HepG2 (cell line): Measurements from ENCODE around the gene ASIC3. TPM values are rescaled to one million over a fixed set of nuclear protein-coding genes. Genes with fewer than 3 reads are reported as not detected.
A peak's percentile ranks its signal among the peaks of the same experiment; 100 is the strongest.

Source experiments
- AHR ChIP-seq: IDR thresholded peaks from 2 replicates; pipeline ENCODE4 v1.6.1; 2018; ENCODE audit warnings: missing genetic modification reagents, missing compliant biosample characterization
- ATF7-NPFF ChIP-seq: sonication (generic); formaldehyde crosslinking; IDR thresholded peaks from 2 replicates; pipeline ENCODE4 v1.8.1; 2023; ENCODE audit warnings: mild to moderate bottlenecking, low read depth, missing genetic modification reagents, moderate library complexity
- BATF2 ChIP-seq: sonication (generic); formaldehyde crosslinking; IDR thresholded peaks from 2 replicates; pipeline ENCODE4 v1.8.0; 2022; ENCODE audit warnings: mild to moderate bottlenecking, missing genetic modification reagents, moderate library complexity
- GATAD1 ChIP-seq: IDR thresholded peaks from 2 replicates; pipeline ENCODE4 v1.6.1; 2016; ENCODE audit warnings: missing genetic modification reagents, missing compliant biosample characterization
- HNRNPLL ChIP-seq: fragments of 200-400 bp; formaldehyde crosslinking; IDR thresholded peaks from 2 replicates; pipeline ENCODE4 v1.6.1; 2017; ENCODE audit warnings: mild to moderate bottlenecking, low read depth, low read length; ENCODE audit not compliant: poor library complexity, severe bottlenecking
- JARID2 ChIP-seq: sonication (generic); formaldehyde crosslinking; IDR thresholded peaks from 2 replicates; pipeline ENCODE4 v1.8.1; 2023; ENCODE audit warnings: missing genetic modification reagents, inconsistent platforms; ENCODE audit not compliant: insufficient replicate concordance
- NR0B2 ChIP-seq: sonication (generic); formaldehyde crosslinking; IDR thresholded peaks from 2 replicates; pipeline ENCODE4 v1.4.0; 2020; ENCODE audit warnings: mild to moderate bottlenecking, missing genetic modification reagents
- RXRA ChIP-seq: sonication (generic); formaldehyde crosslinking; IDR thresholded peaks from 2 replicates; pipeline ENCODE4 v1.5.1; 2020; ENCODE audit warnings: missing genetic modification reagents
- STAT6 ChIP-seq: sonication (generic); formaldehyde crosslinking; IDR thresholded peaks from 2 replicates; pipeline ENCODE4 v1.4.0; 2020; ENCODE audit warnings: missing genetic modification reagents, mild to moderate bottlenecking, borderline replicate concordance
- ZBTB40 ChIP-seq, 2 experiments: fragments of 450-650 bp in 1 of 2; sonication (generic) in 1 of 2; formaldehyde crosslinking in 1 of 2; IDR thresholded peaks; 2 replicates each; pipeline versions ENCODE4 v1.6.1 to v1.8.0; 2016 to 2022; ENCODE audit warnings: antibody characterized with exemption in 1 of 2, mild to moderate bottlenecking in 1 of 2, missing genetic modification reagents in 1 of 2
- ZNF180 ChIP-seq: sonication (generic); formaldehyde crosslinking; IDR thresholded peaks from 2 replicates; pipeline ENCODE4 v1.4.0; 2020; ENCODE audit warnings: low read depth, missing genetic modification reagents, borderline replicate concordance
- ZNF382 ChIP-seq: sonication (generic); formaldehyde crosslinking; IDR thresholded peaks from 2 replicates; pipeline ENCODE4 v1.5.0; 2020; ENCODE audit warnings: missing genetic modification reagents, mild to moderate bottlenecking, borderline replicate concordance
- ZNF788 ChIP-seq: sonication (generic); formaldehyde crosslinking; IDR thresholded peaks from 2 replicates; pipeline ENCODE4 v1.5.0; 2020; ENCODE audit warnings: mild to moderate bottlenecking, missing genetic modification reagents, borderline replicate concordance
- ZNF841 ChIP-seq: sonication (generic); formaldehyde crosslinking; IDR thresholded peaks from 2 replicates; pipeline ENCODE4 v1.8.1; 2023; ENCODE audit warnings: missing genetic modification reagents, borderline replicate concordance
- ZNF850 ChIP-seq: sonication (generic); formaldehyde crosslinking; conservative IDR thresholded peaks from 2 replicates; pipeline ENCODE4 v1.9.0; 2021; ENCODE audit warnings: mild to moderate bottlenecking, missing genetic modification reagents
- polyA plus RNA-seq, 8 experiments: library from polyadenylated mRNA; depleted of rRNA in 3 of 8; stranded (reverse) in 7 of 8; unstranded in 1 of 8; fragments of >200 nt; fragmentation: Illumina TruSeq in 4 of 8; extraction: Trizol in 4 of 8; gene quantifications; 2 replicates each; pipeline versions ENCODE4 v1.2.1 to v1.2.3, GENCODE V29; 2011 to 2016; ENCODE audit warnings: low read depth in 4 of 8, missing spikeins in 1 of 8, mixed read lengths in 1 of 8; ENCODE audit not compliant: insufficient read depth in 1 of 8
- total RNA-seq, 5 experiments: library from RNA; depleted of rRNA; stranded (reverse); fragments of >200 nt; fragmentation: Illumina TruSeq; extraction: Trizol; gene quantifications; 2 replicates each; pipeline ENCODE4 v1.2.3, GENCODE V29; 2016; ENCODE audit warnings: low read depth in 1 of 5

Gene ASIC3
- total and polyA plus RNA-seq, 2 of the 13 experiments (the other 11 are each of a cell fraction or from before 2014, with no cell fraction given), result 0.51 TPM; not detected in 1

GRCh38 chr7:151083071-151083823, 34.9 kb downstream of the ASIC3 start, which contains the start of gene TMUB1 (continued):
- TF ChIP-seq STAT6 (CRISPR knock-in tag) (no peak), AHR (no peak), ZBTB40 (IDR thresholded peaks at IDR 0.05) (no peak), ZBTB40 (CRISPR knock-in tag; IDR thresholded peaks at IDR 0.05) (no peak), ZNF850 (CRISPR knock-in tag) (no peak), ZNF788 (CRISPR knock-in tag) (peak; percentile 39; the same call in 1 of the 2 replicates), BATF2 (CRISPR knock-in tag) (no peak), HNRNPLL (peak; percentile 30), ZNF841 (CRISPR knock-in tag) (no peak), RXRA (no peak), GATAD1 (peak; percentile 64), NR0B2 (CRISPR knock-in tag) (no peak; the same call in 1 of the 2 replicates), ATF7-NPFF (CRISPR knock-in tag) (peak; percentile 62; the same call in 1 of the 2 replicates), ZNF180 (no peak), ZNF382 (CRISPR knock-in tag) (no peak), JARID2 (no peak)
